ENCODE data around the gene ZNRF2. TPM values are rescaled to one million over a fixed set of nuclear protein-coding genes. Genes with fewer than 3 reads are reported as not detected.

Gene ZNRF2
- total RNA-seq, 1 experiment from 2014 or later = 22.1 TPM

- CTCF ChIA-PET = interaction anchor here (0.7 kb wide), 1 partner anchor 124 kb away, joined by 5 read pairs; no protein-coding TSS in a partner anchor
- DNase-seq (ENCODE audit: low read depth, low spot score) = no peak
- intact Hi-C loops (cut with micrococcal nuclease; ENCODE audit: unreplicated experiment) (no loop called here), in situ Hi-C loops (cut with HindIII; ENCODE audit: low pct_unique_long_range_greater_than_20kb, low sequenced_read_pairs) (no loop called here)
- no peak for ATAC-seq
- H3K36me3 ChIP-seq (ENCODE audit: control insufficient read depth, insufficient read depth, low read length) = no peaks in the 10 kb centered on the region
- no peaks in the 10 kb centered on the region for H3K9me3 ChIP-seq (ENCODE audit: control insufficient read depth, insufficient read depth, low read depth, low read length)
- no peak overlapping the region for H3K4me3 ChIP-seq (ENCODE audit: low read depth in 2 of 2, low read length in 2 of 2)
- H3K27ac ChIP-seq (ENCODE audit: low read length) = no peak overlapping the region
- no peaks in the 10 kb centered on the region for H3K27me3 ChIP-seq (ENCODE audit: control insufficient read depth, insufficient read depth, low read length)
- no TSS peak for BruUV-seq (replicated peaks)
- TF ChIP-seq REST (IDR thresholded peaks at IDR 0.05; ENCODE audit: insufficient read depth in 1 of 2, low read depth in 2 of 2, low read length in 1 of 2) (no peak), CTCF (IDR thresholded peaks at IDR 0.05) (no peak), SIN3A (IDR thresholded peaks at IDR 0.05; ENCODE audit: borderline replicate concordance, insufficient read depth, low read depth, low read length) (no peak), POLR2AphosphoS5 (IDR thresholded peaks at IDR 0.05; ENCODE audit: low read depth, low read length) (no peak), TCF7L2 (IDR thresholded peaks at IDR 0.05; ENCODE audit: low read depth, low read length) (no peak)
- no peaks in the 10 kb centered on the region for H3K4me1 ChIP-seq (ENCODE audit: control insufficient read depth, insufficient read depth, low read length)
- POLR2A ChIA-PET = no interaction called here
These were observed 122.4 kb downstream of the ZNRF2 start for GRCh38 chr7:30406664-30407425.

- no peaks in the 10 kb centered on the region for H3K27me3 ChIP-seq (ENCODE audit: control insufficient read depth, insufficient read depth, low read length)
- DNase-seq (ENCODE audit: low read depth, low spot score) = no peak
- no peaks in the 10 kb centered on the region for H3K4me1 ChIP-seq (ENCODE audit: control insufficient read depth, insufficient read depth, low read length)
- ChIA-PET CTCF (no interaction called here), POLR2A (no interaction called here)
- H3K27ac ChIP-seq (ENCODE audit: low read length) = no peak overlapping the region
- no peak for TF ChIP-seq CTCF (IDR thresholded peaks at IDR 0.05)
- no peak for TF ChIP-seq TCF7L2 (IDR thresholded peaks at IDR 0.05; ENCODE audit: low read depth, low read length)
- no peak for TF ChIP-seq REST (IDR thresholded peaks at IDR 0.05; ENCODE audit: insufficient read depth in 1 of 2, low read depth in 2 of 2, low read length in 1 of 2)
- no peak for TF ChIP-seq POLR2AphosphoS5 (IDR thresholded peaks at IDR 0.05; ENCODE audit: low read depth, low read length)
- no peak for TF ChIP-seq SIN3A (IDR thresholded peaks at IDR 0.05; ENCODE audit: borderline replicate concordance, insufficient read depth, low read depth, low read length)
- intact Hi-C loops (cut with micrococcal nuclease; ENCODE audit: unreplicated experiment) (loop anchor here (5.0 kb wide), 2 partner anchors 151 to 249 kb away; no protein-coding TSS in a partner anchor), in situ Hi-C loops (cut with HindIII; ENCODE audit: low pct_unique_long_range_greater_than_20kb, low sequenced_read_pairs) (no loop called here)
- H3K9me3 ChIP-seq (ENCODE audit: control insufficient read depth, insufficient read depth, low read depth, low read length) = no peaks in the 10 kb centered on the region
- no TSS peak for BruUV-seq (replicated peaks)
- no peak for ATAC-seq
- no peaks in the 10 kb centered on the region for H3K36me3 ChIP-seq (ENCODE audit: control insufficient read depth, insufficient read depth, low read length)
- H3K4me3 ChIP-seq (ENCODE audit: low read depth in 2 of 2, low read length in 2 of 2) = no peak overlapping the region
These were observed 126.8 kb downstream of the ZNRF2 start for GRCh38 chr7:30411173-30411572.

Data from Panc1 (cell line).